ENCODE results near the gene CRISPLD2.

The CRISPLD2 gene

DNA sequence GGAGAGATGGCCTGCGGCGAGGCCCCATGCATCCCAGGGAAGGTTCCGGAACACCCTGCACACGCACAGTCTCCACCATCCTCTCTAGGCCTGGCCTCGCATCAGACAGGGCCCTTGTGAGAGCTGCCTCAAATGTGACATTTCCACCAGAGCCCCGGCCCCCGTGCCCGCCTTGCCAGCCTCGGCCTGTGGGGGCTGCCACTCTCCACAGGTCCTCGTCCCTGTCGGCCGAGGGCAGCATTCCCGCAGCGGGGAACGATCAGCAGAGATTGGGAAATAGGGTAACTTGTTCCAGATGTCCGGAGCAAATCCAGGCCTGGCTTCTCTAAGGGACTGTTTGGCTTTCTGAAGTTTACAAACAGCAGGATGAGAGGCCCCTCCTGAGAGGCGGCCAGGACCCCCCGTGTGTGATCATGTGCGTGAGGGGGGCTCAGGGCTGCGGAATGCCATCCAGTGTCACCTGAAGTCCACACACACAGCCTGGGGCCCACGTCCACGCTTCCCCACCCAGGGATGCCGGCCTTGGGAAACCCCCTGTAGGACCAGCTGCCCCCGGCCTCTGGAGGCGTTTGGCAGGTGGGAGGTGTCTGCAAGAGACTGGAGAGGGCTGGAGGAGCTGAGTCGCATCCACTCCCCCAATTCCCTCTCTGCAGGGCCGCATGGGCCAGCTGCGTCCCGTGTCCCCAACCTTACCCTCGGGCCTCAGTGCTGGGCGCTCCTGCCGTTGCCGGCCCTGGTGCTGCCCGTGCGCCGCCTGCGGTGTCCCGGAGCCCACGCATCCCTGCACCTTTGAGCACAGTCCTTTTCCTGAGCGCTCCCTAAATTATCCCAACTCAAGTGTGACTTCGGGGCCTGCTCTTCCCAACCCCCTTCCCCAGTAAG, 121.1 kb downstream of the CRISPLD2 start:
- Mint-ChIP-seq H3K4me1 (no peaks in the 10 kb centered on the region), H3K4me3 (no peak overlapping the region)

DNA sequence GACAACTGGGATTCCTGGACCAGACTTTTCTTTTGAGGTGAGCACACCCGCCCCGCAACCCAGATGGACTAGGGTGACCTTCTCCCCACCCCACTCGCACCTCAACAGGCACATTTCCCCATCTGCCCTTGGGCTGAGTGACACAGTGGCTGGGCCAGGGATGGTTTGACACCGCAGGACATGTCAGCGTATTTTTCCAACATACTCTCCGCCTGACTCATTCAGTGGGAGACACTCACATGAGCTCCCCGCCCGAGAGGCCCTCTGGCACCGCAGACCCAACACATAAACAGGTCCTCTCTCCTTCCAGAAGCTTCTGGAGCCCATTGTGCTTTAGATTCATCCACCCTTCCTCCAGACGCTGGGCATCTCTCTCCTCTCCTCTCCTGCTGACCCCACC, 122.1 kb downstream of the CRISPLD2 start:
- Mint-ChIP-seq H3K4me3 (no peak overlapping the region), H3K9me3 (no peaks in the 10 kb centered on the region), H3K27me3 (no peaks in the 10 kb centered on the region), H3K27ac (no peak overlapping the region), H3K4me1 (no peaks in the 10 kb centered on the region), H3K36me3 (no peaks in the 10 kb centered on the region)

More for the DNA sequence above, 121.1 kb downstream of the CRISPLD2 start:
- Mint-ChIP-seq H3K9me3 (no peaks in the 10 kb centered on the region), H3K27me3 (no peaks in the 10 kb centered on the region), H3K27ac (no peak overlapping the region), H3K36me3 (no peaks in the 10 kb centered on the region)

DNA sequence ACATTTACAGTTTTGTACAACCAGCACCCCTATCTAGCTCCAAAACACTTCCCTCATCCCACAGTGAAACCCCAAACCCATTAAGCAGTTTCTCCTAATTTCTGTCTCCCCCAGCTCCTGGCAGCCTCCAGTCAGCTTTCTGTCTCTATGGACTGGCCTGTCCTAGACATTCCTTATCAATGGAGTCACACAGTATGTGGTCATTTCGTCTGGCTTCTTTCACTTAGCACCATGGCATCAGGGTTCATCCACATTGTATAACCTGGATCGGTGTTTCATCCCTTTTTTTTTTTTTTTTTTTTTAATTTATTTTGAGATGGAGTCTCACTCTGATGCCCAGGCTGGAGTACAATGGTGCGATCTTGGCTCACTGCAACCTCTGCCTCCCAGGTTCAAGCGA, 123.0 kb downstream of the CRISPLD2 start:
- Mint-ChIP-seq H3K9me3 (no peaks in the 10 kb centered on the region), H3K4me1 (no peaks in the 10 kb centered on the region), H3K4me3 (no peak overlapping the region), H3K36me3 (no peaks in the 10 kb centered on the region), H3K27ac (no peak overlapping the region), H3K27me3 (no peaks in the 10 kb centered on the region)

DNA sequence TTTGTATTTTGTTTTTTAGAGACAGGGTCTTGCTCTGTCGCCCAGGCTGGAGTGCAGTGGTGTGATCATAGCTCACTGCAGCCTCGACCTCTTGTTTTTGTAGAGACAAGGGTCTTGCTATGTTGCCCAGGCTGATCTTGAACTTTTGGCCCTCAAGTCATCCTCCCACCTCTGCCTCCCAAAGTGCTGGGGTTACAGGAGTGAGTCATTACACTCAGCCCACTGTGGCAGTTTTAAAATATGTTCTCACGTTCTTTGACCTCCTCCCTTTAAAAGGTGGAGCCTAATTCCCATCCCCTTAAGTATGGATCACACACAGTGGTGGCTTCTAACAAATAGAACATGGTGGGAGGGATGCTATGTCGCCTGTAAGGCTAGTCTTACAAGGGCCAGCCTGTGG, 123.8 kb downstream of the CRISPLD2 start:
- H3K4me1 Mint-ChIP-seq, result no peaks in the 10 kb centered on the region
- no peaks in the 10 kb centered on the region for H3K9me3 Mint-ChIP-seq
- H3K4me3 Mint-ChIP-seq, result no peak overlapping the region
- H3K27me3 Mint-ChIP-seq, result no peaks in the 10 kb centered on the region
- no peak overlapping the region for H3K27ac Mint-ChIP-seq
- H3K36me3 Mint-ChIP-seq, result no peaks in the 10 kb centered on the region

DNA sequence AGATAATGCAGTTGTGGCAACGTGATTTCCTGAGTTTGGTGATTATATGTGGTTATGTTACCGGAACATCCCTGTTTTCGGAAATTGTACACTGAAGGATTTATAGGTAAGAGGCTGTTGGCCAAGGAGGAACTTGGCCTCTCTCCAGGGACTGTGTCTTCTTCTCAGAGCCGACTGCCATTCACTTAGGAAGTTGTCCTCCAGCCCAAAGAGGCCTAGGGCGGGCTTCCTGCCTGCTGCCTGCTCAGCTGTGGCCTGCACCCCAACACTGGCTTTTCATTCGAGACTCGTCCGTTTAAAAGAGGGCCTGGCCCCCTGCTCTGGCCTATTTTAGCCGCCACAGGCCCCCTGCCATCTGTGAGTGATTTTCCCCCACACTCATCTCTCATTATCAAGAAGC, 127.2 kb downstream of the CRISPLD2 start:
- Mint-ChIP-seq H3K4me1 (peaks cover 3% of the 10 kb centered on the region), H3K27me3 (no peaks in the 10 kb centered on the region)

DNA sequence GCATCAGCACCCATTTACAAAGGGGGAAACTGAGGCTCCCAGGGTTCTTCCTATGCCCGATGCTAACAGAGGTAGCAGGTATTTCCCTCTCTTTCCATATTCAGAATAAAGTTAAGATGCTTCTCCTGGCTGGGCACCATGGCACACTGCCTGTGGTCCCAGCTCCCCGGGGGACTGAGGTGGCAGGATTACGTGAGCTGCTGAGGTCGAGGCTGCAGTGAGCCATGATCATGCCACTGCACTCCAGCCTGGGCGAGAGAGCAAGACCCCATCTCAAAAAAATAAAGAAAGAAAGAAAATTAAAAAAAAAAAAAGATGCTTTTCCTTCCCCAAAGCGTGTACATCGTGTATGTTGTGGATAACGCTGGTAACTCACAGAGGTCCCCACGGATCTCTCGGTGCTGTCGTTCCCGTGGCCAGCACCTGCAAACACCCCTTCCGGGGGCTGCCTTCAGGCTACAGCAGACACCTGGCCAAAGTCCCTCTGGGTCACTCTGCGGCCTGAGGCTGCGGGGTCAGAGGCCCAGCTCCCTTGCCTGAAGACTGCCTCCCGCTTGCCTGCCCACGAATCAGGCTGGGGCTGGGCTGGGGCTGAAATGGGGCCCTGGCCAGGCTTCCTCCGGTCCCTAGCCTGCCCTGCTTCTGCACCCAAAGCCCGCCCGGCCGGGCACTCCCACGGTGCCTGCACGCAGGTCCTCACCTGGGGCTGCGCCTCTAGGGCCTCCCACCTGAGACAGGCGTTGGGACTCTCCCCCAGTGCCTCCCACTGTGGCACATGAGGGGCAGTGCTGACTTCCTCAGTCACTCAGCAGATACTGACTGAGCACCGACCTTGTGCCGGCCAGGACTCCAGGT, 128.4 kb downstream of the CRISPLD2 start:
- Mint-ChIP-seq H3K4me1 (peaks cover 3% of the 10 kb centered on the region), H3K27ac (no peak overlapping the region), H3K4me3 (no peak overlapping the region), H3K9me3 (no peaks in the 10 kb centered on the region), H3K36me3 (no peaks in the 10 kb centered on the region), H3K27me3 (no peaks in the 10 kb centered on the region)

More for the DNA sequence above, 127.2 kb downstream of the CRISPLD2 start:
- Mint-ChIP-seq H3K4me3 (no peak overlapping the region), H3K27ac (no peak overlapping the region), H3K36me3 (no peaks in the 10 kb centered on the region), H3K9me3 (no peaks in the 10 kb centered on the region)

DNA sequence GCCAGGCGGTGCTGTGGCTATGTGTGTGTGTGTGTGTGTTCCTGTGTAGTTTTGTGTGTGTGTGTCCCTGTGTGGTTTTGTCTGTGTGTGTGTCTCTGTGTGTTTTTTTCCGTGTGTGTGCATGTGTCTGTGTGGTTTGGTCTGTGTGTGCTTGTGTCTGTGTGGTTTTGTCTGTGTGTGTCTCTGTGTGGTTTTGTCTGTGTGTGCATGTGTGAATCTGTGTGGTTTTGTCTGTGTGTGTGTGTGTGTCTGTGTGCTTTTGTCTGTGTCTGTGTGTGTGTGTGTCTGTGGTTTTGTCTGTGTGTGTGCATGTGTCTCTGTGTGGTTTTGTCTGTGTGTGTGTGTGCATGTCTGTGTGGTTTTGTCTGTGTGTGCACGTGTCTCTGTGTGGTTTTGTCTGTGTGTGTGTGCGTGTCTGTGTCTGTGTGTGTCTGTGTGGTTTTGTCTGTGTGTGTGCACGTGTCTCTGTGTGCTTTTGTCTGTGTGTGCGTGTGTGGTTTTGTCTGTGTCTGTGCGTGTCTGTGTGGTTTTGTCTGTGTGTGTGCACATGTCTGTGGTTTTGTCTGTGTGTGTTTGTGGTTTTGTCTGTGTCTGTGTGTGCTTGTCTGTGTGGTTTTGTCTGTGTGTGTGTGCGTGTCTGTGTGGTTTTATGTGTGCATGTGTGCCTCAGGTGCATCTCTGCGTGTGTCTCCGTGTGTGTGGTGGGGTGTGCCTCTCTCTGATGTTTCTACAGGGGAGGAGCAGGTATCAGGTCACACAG, 129.2 kb downstream of the CRISPLD2 start:
- H3K9me3 Mint-ChIP-seq, result no peaks in the 10 kb centered on the region
- no peak overlapping the region for H3K4me3 Mint-ChIP-seq
- H3K27ac Mint-ChIP-seq, result no peak overlapping the region
- no peaks in the 10 kb centered on the region for H3K36me3 Mint-ChIP-seq
- no peaks in the 10 kb centered on the region for H3K27me3 Mint-ChIP-seq
- peaks cover 3% of the 10 kb centered on the region for H3K4me1 Mint-ChIP-seq

DNA sequence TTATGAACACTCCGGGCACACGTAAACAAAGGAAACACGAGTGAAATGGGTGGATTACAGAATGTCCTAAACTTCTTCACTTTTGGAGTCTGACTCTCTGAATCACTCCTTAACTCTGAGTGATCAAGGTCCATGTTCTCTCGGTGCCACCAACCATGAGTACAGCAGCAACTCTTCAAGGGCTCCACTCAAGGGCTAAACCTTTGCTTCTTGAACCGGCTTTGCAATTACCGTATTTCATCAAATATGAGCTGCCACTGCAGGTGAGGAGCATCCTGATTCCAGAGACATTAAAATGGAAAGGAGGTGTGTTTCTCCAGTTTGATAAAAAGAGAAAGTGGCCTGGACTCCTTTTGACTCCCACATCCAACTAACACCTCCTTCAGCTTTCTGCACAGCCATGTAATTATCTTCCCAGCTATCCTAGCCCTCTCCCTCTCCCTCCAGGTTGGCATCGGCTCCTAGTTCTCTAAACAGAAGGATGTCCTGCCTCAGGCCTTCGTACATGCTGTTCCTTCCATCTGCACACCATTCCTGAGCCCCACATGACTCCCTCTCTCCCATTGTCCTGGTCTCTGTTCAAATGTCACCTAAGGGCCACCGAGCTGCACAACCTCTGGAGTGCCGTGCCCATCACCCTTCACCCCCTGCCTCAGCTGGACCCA, 130.1 kb downstream of the CRISPLD2 start:
- no peak overlapping the region for H3K4me3 Mint-ChIP-seq
- H3K36me3 Mint-ChIP-seq, result no peaks in the 10 kb centered on the region

DNA sequence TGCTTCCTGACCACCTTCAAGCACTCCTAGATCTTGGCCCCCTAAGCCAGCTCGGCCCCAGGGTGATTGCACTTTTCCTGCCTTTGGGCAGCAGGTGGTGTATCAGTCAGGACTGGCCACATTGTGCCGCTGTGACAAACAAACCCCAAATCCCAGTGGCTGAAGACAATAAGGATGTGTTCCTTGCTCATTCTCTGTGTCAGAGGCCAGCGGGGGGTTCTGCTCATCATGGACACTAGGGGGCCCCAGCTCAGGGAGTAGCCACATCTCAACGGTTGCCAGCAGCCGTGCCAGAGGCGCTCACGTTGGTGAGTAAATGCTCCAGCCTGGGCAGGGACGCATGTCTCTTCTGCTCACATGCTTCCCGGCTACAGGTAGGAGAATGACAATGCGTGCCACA, 131.1 kb downstream of the CRISPLD2 start:
- no peaks in the 10 kb centered on the region for H3K9me3 Mint-ChIP-seq
- H3K27me3 Mint-ChIP-seq, result no peaks in the 10 kb centered on the region
- H3K27ac Mint-ChIP-seq, result no peak overlapping the region
- H3K36me3 Mint-ChIP-seq, result no peaks in the 10 kb centered on the region
- H3K4me3 Mint-ChIP-seq, result no peak overlapping the region
- peaks cover 3% of the 10 kb centered on the region for H3K4me1 Mint-ChIP-seq

More for the DNA sequence above, 130.1 kb downstream of the CRISPLD2 start:
- H3K9me3 Mint-ChIP-seq, result no peaks in the 10 kb centered on the region
- H3K27ac Mint-ChIP-seq, result no peak overlapping the region
- H3K4me1 Mint-ChIP-seq, result peaks cover 3% of the 10 kb centered on the region
- no peaks in the 10 kb centered on the region for H3K27me3 Mint-ChIP-seq

DNA sequence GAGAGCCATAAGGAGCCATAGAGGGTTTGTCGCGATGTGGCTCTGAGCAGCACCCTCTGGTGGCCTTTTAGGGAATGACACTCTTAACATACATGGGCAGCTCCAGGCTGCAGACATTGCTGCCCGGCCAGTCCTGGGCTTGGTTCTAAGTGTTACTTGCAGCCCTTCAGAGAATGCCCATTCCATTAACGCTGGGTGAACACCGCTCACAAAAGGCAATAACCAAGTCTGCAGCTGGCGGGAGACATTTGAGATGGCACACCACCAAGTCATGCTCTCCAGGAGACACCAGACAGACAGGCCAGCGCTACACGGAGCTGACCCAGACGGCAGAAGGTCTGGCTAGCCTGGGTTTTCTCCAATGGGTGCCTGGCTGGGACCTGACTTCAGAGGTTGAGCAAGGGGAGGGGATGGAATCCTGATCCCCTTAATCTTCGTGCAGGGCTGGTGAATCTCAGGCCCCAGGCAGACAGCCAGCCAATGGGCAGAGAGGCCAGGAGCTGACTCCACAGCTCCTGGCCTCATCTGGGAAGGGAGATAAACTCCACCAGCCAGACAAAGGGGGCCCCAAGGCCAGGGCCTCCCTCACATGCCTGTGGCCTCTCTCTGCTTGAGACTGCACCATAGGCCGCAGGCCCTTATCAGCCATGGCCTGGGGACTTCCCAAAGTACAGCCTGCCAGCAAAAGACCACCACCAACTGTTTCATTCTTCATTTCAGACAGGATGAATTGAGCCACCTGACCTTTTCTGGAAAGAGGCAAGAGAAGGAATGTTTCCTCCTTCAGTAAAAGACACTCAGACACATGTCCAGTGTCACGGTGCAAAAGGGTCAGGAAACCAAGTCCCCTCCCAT, 132.8 kb downstream of the CRISPLD2 start:
- Mint-ChIP-seq H3K27me3 (no peaks in the 10 kb centered on the region), H3K4me3 (no peak overlapping the region), H3K27ac (no peak overlapping the region)

DNA sequence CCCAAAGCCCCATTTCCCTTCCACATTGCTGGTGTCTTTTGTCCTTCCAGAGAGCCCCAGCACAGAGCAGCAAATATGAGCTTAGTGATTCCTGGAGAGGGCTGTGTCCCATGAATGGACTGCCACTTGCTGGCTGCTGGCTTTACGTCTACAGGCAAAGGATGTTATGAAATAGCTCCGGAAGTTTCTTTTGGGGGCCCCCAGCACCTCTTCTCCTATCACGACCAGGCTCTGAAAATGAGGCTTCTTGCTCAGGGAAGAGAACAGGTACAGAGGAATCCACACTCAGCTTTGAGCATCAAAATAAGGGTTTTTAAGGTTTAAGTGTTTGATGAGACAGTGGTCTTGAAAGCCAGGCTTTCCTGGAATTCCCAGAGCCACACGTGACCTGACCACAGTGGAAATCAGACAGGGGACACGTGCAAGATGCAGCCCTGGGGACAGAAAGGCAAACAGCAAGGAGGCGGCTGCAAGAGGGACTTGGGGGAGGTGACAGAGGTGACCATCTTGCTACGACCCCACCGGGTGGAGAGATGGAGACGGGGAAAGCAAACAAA, 133.5 kb downstream of the CRISPLD2 start:
- no peak overlapping the region for H3K27ac Mint-ChIP-seq
- H3K27me3 Mint-ChIP-seq, result no peaks in the 10 kb centered on the region
- no peak overlapping the region for H3K4me3 Mint-ChIP-seq
- H3K36me3 Mint-ChIP-seq, result no peaks in the 10 kb centered on the region
- H3K4me1 Mint-ChIP-seq, result peaks cover 3% of the 10 kb centered on the region
- no peaks in the 10 kb centered on the region for H3K9me3 Mint-ChIP-seq

More for the DNA sequence above, 132.8 kb downstream of the CRISPLD2 start:
- H3K4me1 Mint-ChIP-seq, result peaks cover 3% of the 10 kb centered on the region
- H3K36me3 Mint-ChIP-seq, result no peaks in the 10 kb centered on the region
- H3K9me3 Mint-ChIP-seq, result no peaks in the 10 kb centered on the region

DNA sequence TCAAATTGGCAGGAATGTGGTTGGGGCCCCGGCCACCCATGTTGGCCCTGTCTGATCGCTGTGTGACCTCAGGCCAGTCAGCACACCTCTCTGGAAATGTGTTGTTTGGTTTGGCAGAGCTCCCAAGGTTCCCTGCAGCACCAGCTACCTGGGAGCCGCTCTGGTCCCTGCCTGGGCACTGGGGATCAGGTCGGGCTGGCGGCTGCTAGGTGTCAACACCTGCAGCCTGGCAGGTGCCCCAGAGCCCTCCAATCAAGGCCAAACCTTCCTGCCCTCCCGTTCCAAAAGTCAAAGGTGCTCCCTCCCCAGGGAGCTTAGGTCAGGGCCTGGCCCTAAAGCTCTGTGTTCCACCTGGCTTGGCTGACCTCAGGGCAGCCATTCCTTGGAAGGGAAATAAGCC, 135.6 kb downstream of the CRISPLD2 start:
- no peak overlapping the region for H3K27ac Mint-ChIP-seq
- H3K27me3 Mint-ChIP-seq, result no peaks in the 10 kb centered on the region
- no peaks in the 10 kb centered on the region for H3K9me3 Mint-ChIP-seq
- H3K4me3 Mint-ChIP-seq, result no peak overlapping the region
- H3K36me3 Mint-ChIP-seq, result no peaks in the 10 kb centered on the region
- H3K4me1 Mint-ChIP-seq, result no peaks in the 10 kb centered on the region

DNA sequence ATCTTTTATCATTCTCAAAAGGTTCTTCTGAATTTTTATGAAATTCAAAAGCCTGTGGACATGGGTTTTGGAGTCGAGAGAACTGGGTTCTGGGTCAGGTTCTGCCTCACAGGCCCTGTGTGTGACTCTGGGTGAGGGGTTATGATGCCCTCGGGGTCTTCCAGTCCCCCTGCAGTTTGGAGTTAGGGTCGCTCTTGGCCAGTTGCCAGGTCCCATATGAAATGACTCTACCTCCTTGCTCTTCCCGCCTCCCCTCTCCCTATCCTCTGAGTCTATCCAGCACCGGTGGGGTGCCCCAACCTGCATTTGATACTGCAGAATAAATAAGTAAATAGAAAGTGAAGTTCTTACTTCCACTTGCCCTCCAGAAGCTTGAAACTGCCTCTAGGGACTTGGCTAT, 137.4 kb downstream of the CRISPLD2 start:
- Mint-ChIP-seq H3K9me3 (no peaks in the 10 kb centered on the region), H3K27ac (no peak overlapping the region), H3K4me1 (no peaks in the 10 kb centered on the region), H3K4me3 (no peak overlapping the region), H3K36me3 (no peaks in the 10 kb centered on the region), H3K27me3 (no peaks in the 10 kb centered on the region)

DNA sequence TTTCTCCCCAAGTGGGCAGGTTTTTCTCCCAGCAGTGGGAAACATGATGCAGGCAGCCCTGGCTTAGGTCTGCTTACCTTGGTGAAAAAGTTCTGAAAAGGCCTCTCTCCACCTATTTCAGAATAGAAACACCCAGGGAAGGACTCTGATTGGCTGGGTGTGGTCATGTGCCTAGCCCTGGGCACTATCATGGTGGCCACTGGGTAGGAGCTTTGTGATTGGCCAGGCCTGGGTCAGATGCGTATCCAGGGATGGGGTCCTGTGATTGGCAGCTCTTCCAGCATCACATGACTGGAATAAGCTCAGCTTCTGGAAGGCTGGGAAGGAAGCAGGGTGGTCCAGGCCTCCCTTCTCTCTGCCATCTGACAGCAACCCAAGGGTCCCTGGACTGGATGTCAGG, 138.0 kb downstream of the CRISPLD2 start:
- no peaks in the 10 kb centered on the region for H3K36me3 Mint-ChIP-seq
- H3K9me3 Mint-ChIP-seq, result no peaks in the 10 kb centered on the region
- no peaks in the 10 kb centered on the region for H3K4me1 Mint-ChIP-seq
- H3K4me3 Mint-ChIP-seq, result no peak overlapping the region
- no peak overlapping the region for H3K27ac Mint-ChIP-seq
- no peaks in the 10 kb centered on the region for H3K27me3 Mint-ChIP-seq

All from activated naive CD4-positive, alpha-beta T cell treated with anti-CD3 and anti-CD28 coated beads, Interleukin-2, amount 50 U/mL, for 24 hours (primary cell).